Loucy (cell line): Measurements from ENCODE around the gene TJAP1.

ENCODE experiments used
- H2AFZ ChIP-seq: fragments of 200-600 bp; sonication (generic); 2 replicates; pipeline ENCODE4 v1.6.0; 2016; ENCODE audit warnings: antibody characterized with exemption, mild to moderate bottlenecking, low read length, moderate library complexity
- H3F3A ChIP-seq: fragments of 200-600 bp; 2 replicates; pipeline ENCODE4 v1.6.0; 2016; ENCODE audit warnings: antibody characterized with exemption, low read depth, mild to moderate bottlenecking
- H3K27me3 ChIP-seq: fragments of 200-600 bp; sonication (generic); 2 replicates; pipeline ENCODE4 v1.6.1; 2014; ENCODE audit warnings: low read length, mild to moderate bottlenecking; ENCODE audit not compliant: insufficient read depth, poor library complexity, severe bottlenecking
- H3K36me3 ChIP-seq: fragments of 200-600 bp; sonication (generic); 2 replicates; pipeline ENCODE4 v1.6.1; 2016; ENCODE audit warnings: low read length; ENCODE audit not compliant: insufficient read depth
- H3K4me1 ChIP-seq: fragments of 200-600 bp; sonication (generic); 2 replicates; pipeline ENCODE4 v1.5.1; 2014; ENCODE audit warnings: low read length, mild to moderate bottlenecking; ENCODE audit not compliant: insufficient read depth, poor library complexity, severe bottlenecking
- H3K4me2 ChIP-seq: fragments of 200-600 bp; sonication (generic); 2 replicates; pipeline ENCODE4 v1.6.0; 2014; ENCODE audit warnings: antibody characterized with exemption, low read length, low read depth, mild to moderate bottlenecking; ENCODE audit not compliant: poor library complexity, severe bottlenecking
- H3K4me3 ChIP-seq: fragments of 200-600 bp; sonication (generic); 2 replicates; pipeline ENCODE4 v1.5.1; 2014; ENCODE audit warnings: low read length, mild to moderate bottlenecking, mixed read lengths; ENCODE audit not compliant: poor library complexity, severe bottlenecking
- H3K79me2 ChIP-seq: fragments of 200-600 bp; sonication (generic); 2 replicates; pipeline ENCODE4 v1.6.1; 2014; ENCODE audit warnings: low read length; ENCODE audit not compliant: insufficient read depth
- H3K9ac ChIP-seq: fragments of 200-600 bp; sonication (generic); 2 replicates; pipeline ENCODE4 v1.6.0; 2014; ENCODE audit warnings: mild to moderate bottlenecking, low read depth, low read length, moderate library complexity; ENCODE audit not compliant: poor library complexity, severe bottlenecking
- H3K9me2 ChIP-seq: fragments of 200-600 bp; sonication (generic); replicated peaks from 2 replicates; pipeline ENCODE4 v1.6.1; 2016; ENCODE audit warnings: low read depth, low read length, mixed read lengths
- H3K9me3 ChIP-seq: fragments of 200-600 bp; sonication (generic); 2 replicates; pipeline ENCODE4 v1.6.1; 2014; ENCODE audit warnings: mild to moderate bottlenecking, antibody characterized with exemption, low read length, low read depth; ENCODE audit not compliant: insufficient read depth
- H4K20me1 ChIP-seq: fragments of 200-600 bp; sonication (generic); 2 replicates; pipeline ENCODE4 v1.6.0; 2014; ENCODE audit warnings: antibody characterized with exemption, low read length, mild to moderate bottlenecking; ENCODE audit not compliant: insufficient read depth, poor library complexity, severe bottlenecking
- CTCF ChIP-seq: fragments of 200-600 bp; sonication (generic); conservative IDR thresholded peaks from 2 replicates; pipeline ENCODE4 v1.5.1; 2014; ENCODE audit warnings: mild to moderate bottlenecking, antibody characterized with exemption, low read length
- EZH2phosphoT487 ChIP-seq: fragments of 200-600 bp; IDR thresholded peaks from 2 replicates; pipeline ENCODE4 v1.6.1; 2018; ENCODE audit warnings: antibody characterized with exemption, mild to moderate bottlenecking, moderate library complexity, borderline replicate concordance

TJAP1 gene

GRCh38 chr6:43434943-43435342 lies 42.4 kb upstream of the TJAP1 start:
- H4K20me1 ChIP-seq = no peaks in the 10 kb centered on the region
- no peak overlapping the region for H3K4me2 ChIP-seq
- no peak overlapping the region for H3K9ac ChIP-seq
- no peaks in the 10 kb centered on the region for H3K36me3 ChIP-seq
- no peaks in the 10 kb centered on the region for H3K79me2 ChIP-seq
- no peak overlapping the region for H2AFZ ChIP-seq
- no peaks in the 10 kb centered on the region for H3K9me2 ChIP-seq
- H3K27me3 ChIP-seq = no peaks in the 10 kb centered on the region
- TF ChIP-seq CTCF (no peak), EZH2phosphoT487 (no peak)
- H3K9me3 ChIP-seq = no peaks in the 10 kb centered on the region
- H3F3A ChIP-seq = no peaks in the 10 kb centered on the region
- H3K4me3 ChIP-seq = no peak overlapping the region
- no peaks in the 10 kb centered on the region for H3K4me1 ChIP-seq

GRCh38 chr6:43435682-43436437 lies 41.5 kb upstream of the TJAP1 start:
- no peaks in the 10 kb centered on the region for H3K36me3 ChIP-seq
- H3K27me3 ChIP-seq = no peaks in the 10 kb centered on the region
- H3K4me3 ChIP-seq = no peak overlapping the region
- H2AFZ ChIP-seq = no peak overlapping the region
- no peaks in the 10 kb centered on the region for H3K9me3 ChIP-seq
- H3K4me1 ChIP-seq = no peaks in the 10 kb centered on the region
- no peaks in the 10 kb centered on the region for H4K20me1 ChIP-seq
- H3K4me2 ChIP-seq = no peak overlapping the region
- no peaks in the 10 kb centered on the region for H3K9me2 ChIP-seq
- H3K9ac ChIP-seq = no peak overlapping the region
- H3F3A ChIP-seq = no peaks in the 10 kb centered on the region
- H3K79me2 ChIP-seq = no peaks in the 10 kb centered on the region
- TF ChIP-seq CTCF = no peak
- no peak for TF ChIP-seq EZH2phosphoT487

GRCh38 chr6:43436577-43437282 lies 40.6 kb upstream of the TJAP1 start:
- Histone ChIP-seq H2AFZ (no peak overlapping the region), H3K27me3 (no peaks in the 10 kb centered on the region), H3K9ac (no peak overlapping the region), H3K9me3 (no peaks in the 10 kb centered on the region), H3K4me2 (no peak overlapping the region), H3K4me3 (no peak overlapping the region), H3K36me3 (no peaks in the 10 kb centered on the region), H4K20me1 (no peaks in the 10 kb centered on the region), H3F3A (no peaks in the 10 kb centered on the region), H3K9me2 (no peaks in the 10 kb centered on the region), H3K4me1 (no peaks in the 10 kb centered on the region), H3K79me2 (no peaks in the 10 kb centered on the region)
- TF ChIP-seq CTCF (no peak), EZH2phosphoT487 (no peak)
